Right ventricle myocardium superior (tissue), 1 donor: ENCODE data around the gene DDX10. TPM values are rescaled to one million over a fixed set of nuclear protein-coding genes. Genes with fewer than 3 reads are reported as not detected.
A peak's percentile ranks its signal among the peaks of the same experiment; 100 is the strongest.
"Not testable (repeated sequence)": the region's sequence is repeated elsewhere in the genome, so short reads cannot be mapped to it uniquely, and the experiment has no call there.

Experiments
- ATAC-seq: fragments of 200-7000 bp; cut with Tn5 transposase; one replicate; pipeline ENCODE4 v1.9.1; 2020; ENCODE audit warnings: mild to moderate bottlenecking; ENCODE audit not compliant: poor library complexity
- DNase-seq: peaks from one replicate; pipeline ENCODE4 v3.0.0-alpha.2; 2020
- intact Hi-C: fragments of 100-400 bp; cut with DNase I; formaldehyde crosslinking; loops from one replicate; pipeline ENCODE4 v1.11.2; 2022
- total RNA-seq: library from RNA; stranded (reverse); fragmentation: NEBNext Ultra II Directional; extraction: Animal tissue kit (Norgen Biotek cat#: 25700); gene quantifications from one replicate; pipeline ENCODE4 v1.2.1, GENCODE V29; 2021
- donor health status: DM: no; HTN: yes; CAD: no; lungs with severe emphysema.

The DDX10 gene
- total RNA-seq, 1 donor from 2014 or later, result 10.2 TPM

- peak; percentile 81 for DNase-seq
- peak; percentile 93 for ATAC-seq
- intact Hi-C loops, result loop anchor here (5.0 kb wide), 1 partner anchor 231 kb away; no protein-coding TSS in a partner anchor
Observed at GRCh38 chr11:108647701-108648527, 17.0 kb upstream of the DDX10 start.

DNA sequence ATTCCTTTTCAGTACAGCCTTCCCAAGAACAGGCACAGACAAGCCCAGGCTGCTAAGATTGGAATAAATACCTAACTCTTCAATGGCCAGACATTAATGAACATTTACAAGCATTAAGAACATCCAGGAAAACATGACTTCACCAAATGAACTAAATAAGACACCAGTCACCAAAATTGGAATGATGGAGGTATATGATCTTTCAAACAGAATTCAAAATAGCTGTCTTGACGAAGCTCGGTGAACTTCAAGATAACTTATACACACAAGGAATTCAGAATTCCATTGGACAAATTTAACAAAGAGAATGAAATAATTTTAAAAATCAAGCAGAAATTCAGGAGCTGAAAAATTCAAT is 16.4 kb upstream of the DDX10 start:
- no peak for DNase-seq
- ATAC-seq, result no peak
- intact Hi-C loops, result loop anchor here (5.0 kb wide), 1 partner anchor 231 kb away; no protein-coding TSS in a partner anchor

DNA sequence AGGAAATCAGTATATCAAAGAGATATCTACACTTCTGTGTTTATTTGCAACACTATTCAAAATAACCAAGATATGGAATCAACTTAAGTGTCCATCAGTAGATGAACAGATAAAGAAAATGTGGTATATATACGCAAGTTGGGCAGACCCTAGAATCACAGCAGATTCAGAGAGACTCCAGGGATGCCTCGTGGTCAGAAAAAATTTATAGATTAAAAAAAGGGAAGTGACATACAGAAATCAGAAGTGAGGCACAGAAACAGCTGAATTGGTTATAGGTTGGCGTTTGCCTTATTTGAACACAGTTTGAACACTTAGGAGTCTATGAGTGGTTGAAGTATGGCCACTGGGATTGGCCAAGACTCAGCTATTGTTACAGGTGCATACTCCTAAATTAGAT is 10.8 kb upstream of the DDX10 start:
- DNase-seq, ATAC-seq: not testable (repeated sequence)
- intact Hi-C loops, result loop anchor here (10.0 kb wide), 1 partner anchor 159 kb away; the partner anchor contains the start of gene POGLUT3

- ATAC-seq (peak; percentile 79), DNase-seq (no peak)
- intact Hi-C loops, result loop anchor here (5.0 to 10.0 kb wide), 2 partner anchors 160 to 538 kb away; partner anchors contain the start of gene POGLUT3
Observed at GRCh38 chr11:108654994-108655631, 9.8 kb upstream of the DDX10 start.

DNA sequence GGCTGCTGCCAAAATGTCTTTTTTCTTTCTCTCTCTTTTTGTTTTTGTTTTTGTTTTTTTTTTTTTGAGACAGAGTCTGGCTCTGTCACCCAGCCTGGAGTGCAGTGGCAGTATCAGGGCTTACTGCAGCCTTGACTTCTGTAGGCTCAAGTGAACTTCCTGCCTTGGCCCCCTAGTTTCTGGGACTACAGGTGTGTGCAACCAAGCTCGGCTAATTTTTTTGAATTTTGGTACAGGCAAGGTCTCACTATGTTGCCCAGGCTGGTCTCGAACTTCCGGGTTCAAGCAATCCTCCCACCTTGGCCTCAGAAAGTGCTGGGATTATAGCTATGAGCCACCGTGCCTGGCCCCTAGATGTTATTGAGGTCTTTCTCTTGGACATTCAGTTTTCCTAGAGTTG is 2.2 kb upstream of the DDX10 start:
- intact Hi-C loops, result no loop called here
- DNase-seq (no peak), ATAC-seq (no peak)

GRCh38 chr11:108663154-108663877 is 1.6 kb upstream of the DDX10 start:
- no peak for ATAC-seq
- DNase-seq, result no peak
- intact Hi-C loops, result no loop called here

- intact Hi-C loops, result no loop called here
Observed at GRCh38 chr11:108666373-108666772, 1.5 kb downstream of the DDX10 start.

DNA sequence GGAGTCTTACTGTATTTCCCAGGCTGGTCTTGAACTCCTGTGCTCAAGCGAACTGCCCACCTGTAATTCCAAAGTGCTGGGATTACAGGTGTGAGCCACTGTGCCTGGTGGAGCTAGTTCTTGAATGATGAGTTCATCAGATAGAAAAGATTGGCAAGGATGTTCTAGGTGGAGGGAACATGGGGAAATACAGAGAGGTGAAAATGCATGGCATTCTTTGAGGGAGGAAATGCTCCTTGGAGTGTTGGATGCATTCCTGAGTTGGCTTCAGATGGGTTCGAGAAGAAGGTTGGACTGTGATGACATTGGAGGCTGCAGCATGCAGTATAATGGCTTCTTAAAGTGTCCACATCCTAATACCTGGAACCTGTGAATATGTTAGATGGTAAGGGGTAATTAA is 4.4 kb downstream of the DDX10 start:
- intact Hi-C loops, result no loop called here
- no peak for ATAC-seq
- DNase-seq, result no peak

More at GRCh38 chr11:108666373-108666772, 1.5 kb downstream of the DDX10 start:
- ATAC-seq (no peak), DNase-seq (no peak)

DNA sequence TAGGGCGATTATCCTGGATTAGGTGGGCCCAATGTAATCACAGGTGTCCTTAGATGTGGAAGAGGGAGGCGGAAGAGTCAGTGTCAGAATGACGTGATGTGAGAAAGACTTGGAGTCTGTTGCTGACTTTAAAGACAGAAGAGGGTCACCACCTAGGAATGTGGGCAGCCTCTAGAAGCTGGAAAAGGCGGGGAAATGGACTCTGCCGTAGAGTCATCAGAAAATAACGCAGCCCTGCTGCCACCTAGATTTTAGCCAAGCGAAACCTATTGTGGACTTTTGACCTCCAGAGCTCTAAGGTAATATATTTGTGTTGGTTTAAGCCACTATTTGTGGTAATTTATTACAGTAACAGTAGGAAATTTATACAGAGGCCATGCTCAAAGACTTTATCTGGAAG is 4.8 kb downstream of the DDX10 start:
- intact Hi-C loops, result no loop called here
- DNase-seq (no peak), ATAC-seq (no peak)

DNA sequence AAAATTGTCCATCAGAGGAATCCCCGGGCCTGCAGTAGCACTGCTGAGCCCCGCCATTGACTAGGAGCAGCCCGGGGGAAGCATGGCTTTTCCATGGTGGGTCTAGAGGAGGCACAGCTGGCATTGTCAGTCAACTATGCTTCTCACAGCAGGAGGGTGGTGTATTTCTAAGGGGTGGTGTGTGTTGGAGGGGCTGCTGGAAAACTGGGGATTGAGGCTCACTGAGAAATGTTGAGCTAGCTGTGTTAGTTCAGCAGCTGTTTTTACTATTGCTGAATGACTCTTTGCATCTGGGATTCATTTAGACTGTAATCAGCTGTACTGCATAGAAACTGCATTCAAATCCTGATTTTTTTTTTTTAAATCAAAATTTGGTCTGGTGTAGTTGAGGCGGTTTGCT is 5.6 kb downstream of the DDX10 start:
- intact Hi-C loops, result no loop called here
- ATAC-seq (no peak), DNase-seq (no peak)

DNA sequence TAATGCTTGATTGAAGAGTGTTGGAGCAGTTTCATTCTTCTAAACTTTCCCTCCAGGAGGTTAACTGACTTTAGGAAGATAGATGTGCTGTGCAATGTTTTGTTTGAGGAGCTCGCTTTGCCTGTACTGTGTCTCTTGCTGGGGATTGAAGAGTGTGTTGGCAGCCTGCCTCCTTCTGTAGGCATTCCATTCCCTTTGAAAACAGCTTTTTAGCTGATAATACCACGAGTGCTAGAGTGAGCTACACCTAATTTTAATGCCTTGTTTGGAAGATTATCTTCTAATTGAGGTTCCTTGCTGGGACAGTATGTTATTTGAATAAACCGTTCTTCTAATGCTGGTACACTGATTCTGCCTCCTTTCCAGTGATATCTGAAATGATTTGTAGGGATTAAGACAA is 7.2 kb downstream of the DDX10 start:
- peak; percentile 58 for ATAC-seq
- intact Hi-C loops, result no loop called here
- no peak for DNase-seq

- DNase-seq (no peak), ATAC-seq (no peak)
- intact Hi-C loops, result no loop called here
Observed at GRCh38 chr11:108672786-108673185, 7.9 kb downstream of the DDX10 start.

- intact Hi-C loops, result no loop called here
- no peak for DNase-seq
- no peak for ATAC-seq
Observed at GRCh38 chr11:108679045-108679444, 14.2 kb downstream of the DDX10 start.

GRCh38 chr11:108680271-108680670 is 15.4 kb downstream of the DDX10 start:
- DNase-seq (no peak), ATAC-seq (no peak)
- intact Hi-C loops, result no loop called here

GRCh38 chr11:108685419-108686130 is 20.7 kb downstream of the DDX10 start:
- no peak for ATAC-seq
- no peak for DNase-seq
- intact Hi-C loops, result no loop called here

DNA sequence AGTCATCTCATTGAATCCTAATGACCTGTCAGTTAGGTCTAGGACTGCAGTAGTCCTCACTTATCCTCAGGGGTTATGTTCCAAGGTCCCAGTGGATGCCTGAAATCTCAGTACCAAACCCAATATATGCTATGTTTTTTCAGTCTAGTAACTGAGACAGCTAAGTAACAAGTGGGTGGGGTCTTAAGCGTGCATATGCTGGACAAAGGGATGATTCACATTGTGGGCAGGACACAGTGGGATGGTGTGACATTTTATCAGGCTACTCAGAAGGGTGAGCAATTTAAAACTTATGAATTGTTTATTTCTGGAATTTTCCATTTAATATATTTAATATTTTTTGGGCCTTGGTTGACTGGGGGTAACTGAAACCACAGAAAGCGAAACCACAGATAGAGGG is 29.0 kb downstream of the DDX10 start:
- DNase-seq (no peak), ATAC-seq (no peak)
- intact Hi-C loops, result no loop called here

DNA sequence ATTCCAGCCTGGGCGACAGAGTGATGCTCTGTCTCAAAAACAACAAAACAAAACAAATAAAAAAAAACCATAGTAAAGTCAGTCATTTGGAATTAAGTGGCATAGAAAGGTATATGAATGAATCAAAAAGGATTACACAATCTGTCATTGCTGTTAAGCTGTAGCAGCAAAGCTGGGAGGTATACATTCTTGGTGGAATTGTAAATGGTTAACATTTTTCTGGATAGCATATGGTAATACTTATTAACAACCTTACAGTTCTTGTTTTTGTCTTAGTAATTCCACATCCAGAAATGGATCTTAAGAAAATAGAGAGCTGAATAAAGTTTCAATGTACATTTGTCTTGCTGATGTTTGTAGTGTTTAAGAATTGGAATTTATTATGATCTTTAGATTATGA is 30.0 kb downstream of the DDX10 start:
- ATAC-seq, result no peak
- no peak for DNase-seq
- intact Hi-C loops, result loop anchor here (5.0 kb wide), 2 partner anchors 177 to 1172 kb away; no protein-coding TSS in a partner anchor

GRCh38 chr11:108697872-108698473 is 33.1 kb downstream of the DDX10 start:
- intact Hi-C loops, result loop anchor here (5.0 kb wide), 2 partner anchors 174 to 1169 kb away; no protein-coding TSS in a partner anchor
- ATAC-seq (peak; percentile 94), DNase-seq (no peak)
